Lower lobe of right lung (tissue), 2 donors: ENCODE data around the gene RHOB. TPM values are rescaled to one million over a fixed set of nuclear protein-coding genes. Genes with fewer than 3 reads are reported as not detected.

Experiments
- ATAC-seq, 2 donors: fragments of 200-7000 bp; cut with Tn5 transposase; one replicate each; pipeline ENCODE4 v1.9.1; 2020 to 2022; ENCODE audit warnings: mild to moderate bottlenecking in 2 of 2, moderate library complexity in 2 of 2
- DNase-seq: peaks from one replicate; pipeline ENCODE4 v3.0.0-alpha.2; 2020
- H3K27ac ChIP-seq: fragments of 200-600 bp; one replicate; pipeline ENCODE4 v1.8.0; 2022
- H3K27me3 ChIP-seq: fragments of 200-600 bp; one replicate; pipeline ENCODE4 v1.8.0; 2022; ENCODE audit warnings: low read depth
- H3K36me3 ChIP-seq: fragments of 200-600 bp; one replicate; pipeline ENCODE4 v1.8.0; 2022; ENCODE audit warnings: mild to moderate bottlenecking
- H3K4me1 ChIP-seq: fragments of 200-600 bp; one replicate; pipeline ENCODE4 v1.8.0; 2022
- H3K4me3 ChIP-seq: fragments of 200-600 bp; one replicate; pipeline ENCODE4 v1.8.0; 2022; ENCODE audit warnings: mild to moderate bottlenecking
- H3K9me3 ChIP-seq: fragments of 200-600 bp; one replicate; pipeline ENCODE4 v1.8.0; 2022
- intact Hi-C: fragments of 100-400 bp; cut with DNase I; formaldehyde crosslinking; loops from one replicate; pipeline ENCODE4 v1.11.0; 2022
- total RNA-seq: library from RNA; stranded (reverse); fragmentation: NEBNext Ultra II Directional; extraction: Animal tissue kit (Norgen Biotek cat#: 25700); gene quantifications from one replicate; pipeline ENCODE4 v1.2.1, GENCODE V29; 2021
- TF ChIP-seq, protein P1 (sequence below): fragments of 200-600 bp; IDR thresholded peaks from one replicate; pipeline ENCODE4 v1.8.0; 2022; ENCODE audit warnings: antibody characterized with exemption, mild to moderate bottlenecking
- donor health status: DM: no; HTN: yes; CAD: no; lungs with severe emphysema.

The RHOB gene
- total RNA-seq, 1 donor from 2014 or later: 176 TPM

GRCh38 chr2:20401489-20401835, 45.4 kb upstream of the RHOB start:
- TF ChIP-seq, protein P1, sequence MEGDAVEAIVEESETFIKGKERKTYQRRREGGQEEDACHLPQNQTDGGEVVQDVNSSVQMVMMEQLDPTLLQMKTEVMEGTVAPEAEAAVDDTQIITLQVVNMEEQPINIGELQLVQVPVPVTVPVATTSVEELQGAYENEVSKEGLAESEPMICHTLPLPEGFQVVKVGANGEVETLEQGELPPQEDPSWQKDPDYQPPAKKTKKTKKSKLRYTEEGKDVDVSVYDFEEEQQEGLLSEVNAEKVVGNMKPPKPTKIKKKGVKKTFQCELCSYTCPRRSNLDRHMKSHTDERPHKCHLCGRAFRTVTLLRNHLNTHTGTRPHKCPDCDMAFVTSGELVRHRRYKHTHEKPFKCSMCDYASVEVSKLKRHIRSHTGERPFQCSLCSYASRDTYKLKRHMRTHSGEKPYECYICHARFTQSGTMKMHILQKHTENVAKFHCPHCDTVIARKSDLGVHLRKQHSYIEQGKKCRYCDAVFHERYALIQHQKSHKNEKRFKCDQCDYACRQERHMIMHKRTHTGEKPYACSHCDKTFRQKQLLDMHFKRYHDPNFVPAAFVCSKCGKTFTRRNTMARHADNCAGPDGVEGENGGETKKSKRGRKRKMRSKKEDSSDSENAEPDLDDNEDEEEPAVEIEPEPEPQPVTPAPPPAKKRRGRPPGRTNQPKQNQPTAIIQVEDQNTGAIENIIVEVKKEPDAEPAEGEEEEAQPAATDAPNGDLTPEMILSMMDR: no peak
- DNase-seq (no peak), ATAC-seq (no peak)
- no peak overlapping the region for H3K4me3 ChIP-seq
- H3K27me3 ChIP-seq: no peaks in the 10 kb centered on the region
- no peaks in the 10 kb centered on the region for H3K9me3 ChIP-seq
- intact Hi-C loops: no loop called here
- no peak overlapping the region for H3K27ac ChIP-seq
- H3K36me3 ChIP-seq: no peaks in the 10 kb centered on the region
- no peaks in the 10 kb centered on the region for H3K4me1 ChIP-seq

GRCh38 chr2:20403774-20404312, 43.0 kb upstream of the RHOB start:
- H3K4me3 ChIP-seq: no peak overlapping the region
- TF ChIP-seq, protein P1: no peak
- intact Hi-C loops: no loop called here
- DNase-seq (no peak), ATAC-seq (no peak)
- no peaks in the 10 kb centered on the region for H3K4me1 ChIP-seq
- no peak overlapping the region for H3K27ac ChIP-seq
- no peaks in the 10 kb centered on the region for H3K27me3 ChIP-seq
- no peaks in the 10 kb centered on the region for H3K36me3 ChIP-seq
- peaks cover 3% of the 10 kb centered on the region for H3K9me3 ChIP-seq

DNA sequence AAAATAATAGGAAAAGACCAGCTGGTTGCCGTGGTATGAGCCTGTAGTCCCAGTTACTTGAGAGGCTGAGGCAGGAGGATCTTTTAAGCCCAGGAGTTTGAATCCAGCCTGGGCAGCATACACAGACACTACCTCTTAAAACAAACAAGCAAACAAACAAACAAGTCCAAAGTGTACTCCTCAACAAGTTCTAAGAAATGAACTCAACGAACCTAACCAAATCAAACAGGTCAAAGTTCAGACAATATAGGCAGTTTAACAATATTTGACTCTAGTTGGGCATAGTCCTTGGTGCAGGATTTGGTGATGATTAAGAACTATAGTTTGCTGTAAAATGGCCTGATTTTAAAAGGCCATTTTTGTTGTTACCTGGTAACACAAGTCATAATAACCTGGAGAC, 41.9 kb upstream of the RHOB start:
- TF ChIP-seq, protein P1: no peak
- H3K9me3 ChIP-seq: peaks cover 14% of the 10 kb centered on the region
- H3K27ac ChIP-seq: no peak overlapping the region
- intact Hi-C loops: no loop called here
- no peaks in the 10 kb centered on the region for H3K27me3 ChIP-seq
- no peak overlapping the region for H3K4me3 ChIP-seq
- H3K36me3 ChIP-seq: no peaks in the 10 kb centered on the region
- H3K4me1 ChIP-seq: no peaks in the 10 kb centered on the region
- DNase-seq (no peak), ATAC-seq (no peak)

DNA sequence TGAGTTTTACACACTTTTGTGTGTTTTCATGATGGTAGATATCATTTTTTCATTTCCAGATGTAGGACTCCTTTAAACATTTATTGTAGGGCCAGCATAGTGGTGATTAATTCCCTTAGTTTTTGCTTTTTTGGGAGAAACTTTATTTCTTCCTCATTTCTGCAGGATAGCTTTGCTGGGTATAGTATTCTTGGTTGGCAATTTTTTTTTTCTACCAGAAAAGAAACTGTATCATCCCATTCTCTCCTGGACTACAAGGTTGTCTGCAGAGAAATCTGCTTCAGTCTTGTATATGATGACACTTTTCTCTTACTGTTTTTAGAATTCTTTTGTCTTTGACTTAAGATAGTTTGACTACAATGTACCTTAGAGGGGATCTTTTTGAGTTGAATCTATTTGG, 37.8 kb upstream of the RHOB start:
- H3K4me3 ChIP-seq: no peak overlapping the region
- H3K4me1 ChIP-seq: no peaks in the 10 kb centered on the region
- TF ChIP-seq, protein P1: no peak
- ATAC-seq (no peak), DNase-seq (no peak)
- intact Hi-C loops: no loop called here
- no peaks in the 10 kb centered on the region for H3K27me3 ChIP-seq
- peaks cover 20% of the 10 kb centered on the region for H3K9me3 ChIP-seq
- H3K36me3 ChIP-seq: no peaks in the 10 kb centered on the region
- no peak overlapping the region for H3K27ac ChIP-seq

DNA sequence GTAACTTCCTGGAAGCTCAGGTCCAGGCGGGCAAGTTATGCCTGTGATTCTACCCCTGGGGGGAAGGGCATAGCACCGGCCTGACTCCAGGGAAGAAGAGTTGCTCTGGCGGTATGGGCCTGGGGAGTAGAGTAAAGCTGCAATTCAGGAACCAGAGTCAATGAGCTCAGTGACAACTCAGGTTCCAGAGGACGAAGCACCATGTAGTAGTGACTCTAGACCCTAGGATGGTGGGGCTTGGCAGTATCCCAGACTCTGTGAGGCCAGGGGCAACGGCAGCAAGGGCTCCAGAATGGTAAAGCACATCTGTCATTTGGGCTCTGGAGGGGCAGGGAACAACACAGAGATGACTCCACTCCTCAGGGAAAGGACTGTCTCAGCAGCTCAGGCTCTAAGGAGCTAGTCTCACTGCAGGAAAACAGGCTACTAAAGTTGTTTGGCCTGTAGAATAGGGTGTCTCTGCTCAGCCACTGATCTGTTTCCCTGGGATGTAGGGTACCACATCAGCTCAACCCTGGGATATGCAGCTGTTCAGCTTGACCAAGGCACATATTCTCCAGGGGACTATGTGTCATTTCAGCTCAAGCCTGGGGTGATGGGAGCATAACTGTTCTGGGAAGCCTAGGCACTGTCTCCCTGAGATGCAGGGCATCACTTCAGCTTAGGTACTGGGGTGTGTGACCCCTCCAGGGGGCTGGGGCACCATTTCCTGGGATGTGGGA, 36.2 kb upstream of the RHOB start:
- Histone ChIP-seq H3K36me3 (no peaks in the 10 kb centered on the region), H3K27ac (no peak overlapping the region), H3K4me1 (no peaks in the 10 kb centered on the region), H3K4me3 (no peak overlapping the region), H3K9me3 (peaks cover 20% of the 10 kb centered on the region), H3K27me3 (no peaks in the 10 kb centered on the region)
- intact Hi-C loops: no loop called here
- ATAC-seq (no peak), DNase-seq (no peak)
- TF ChIP-seq, protein P1: no peak
